Measurements from ENCODE around the gene CSGALNACT2.

Gene CSGALNACT2

GRCh38 chr10:43211431-43212042 lies 73.3 kb downstream of the CSGALNACT2 start:
- no peaks in the 10 kb centered on the region for H3K27me3 ChIP-seq (ENCODE audit: control insufficient read depth in 1 of 2, insufficient read depth in 2 of 2, low read length in 2 of 2)
- H3K36me3 ChIP-seq (ENCODE audit: control insufficient read depth in 2 of 2, insufficient read depth in 2 of 2, low read length in 2 of 2) = no peaks in the 10 kb centered on the region
- H3K4me3 ChIP-seq (ENCODE audit: low read length in 2 of 2) = no peak overlapping the region
- no peaks in the 10 kb centered on the region for H3K9me3 ChIP-seq (ENCODE audit: control insufficient read depth in 2 of 2, low read length in 2 of 2)
- no peak overlapping the region for H3K9ac ChIP-seq (ENCODE audit: low read length in 2 of 2)
- peaks cover 10% of the 10 kb centered on the region for H3K4me1 ChIP-seq (ENCODE audit: control insufficient read depth, insufficient read depth, low read length)
- H3K27ac ChIP-seq (ENCODE audit: low read length) = no peak overlapping the region

GRCh38 chr10:43212043-43212721 lies 73.9 kb downstream of the CSGALNACT2 start:
- H3K36me3 ChIP-seq (ENCODE audit: control insufficient read depth in 2 of 2, insufficient read depth in 2 of 2, low read length in 2 of 2) = no peaks in the 10 kb centered on the region
- no peak overlapping the region for H3K9ac ChIP-seq (ENCODE audit: low read length in 2 of 2)
- no peak overlapping the region for H3K27ac ChIP-seq (ENCODE audit: low read length)
- no peaks in the 10 kb centered on the region for H3K27me3 ChIP-seq (ENCODE audit: control insufficient read depth in 1 of 2, insufficient read depth in 2 of 2, low read length in 2 of 2)
- no peaks in the 10 kb centered on the region for H3K9me3 ChIP-seq (ENCODE audit: control insufficient read depth in 2 of 2, low read length in 2 of 2)
- H3K4me3 ChIP-seq (ENCODE audit: low read length in 2 of 2) = no peak overlapping the region
- peaks cover 10% of the 10 kb centered on the region for H3K4me1 ChIP-seq (ENCODE audit: control insufficient read depth, insufficient read depth, low read length)

- no peaks in the 10 kb centered on the region for H3K27me3 ChIP-seq (ENCODE audit: control insufficient read depth in 1 of 2, insufficient read depth in 2 of 2, low read length in 2 of 2)
Measured at GRCh38 chr10:43214071-43214955, 76.1 kb downstream of the CSGALNACT2 start.

GRCh38 chr10:43214956-43215561 lies 76.8 kb downstream of the CSGALNACT2 start:
- Histone ChIP-seq H3K9ac (ENCODE audit: low read length in 2 of 2) (no peak overlapping the region), H3K4me1 (ENCODE audit: control insufficient read depth, insufficient read depth, low read length) (peaks cover 10% of the 10 kb centered on the region), H3K36me3 (ENCODE audit: control insufficient read depth in 2 of 2, insufficient read depth in 2 of 2, low read length in 2 of 2) (no peaks in the 10 kb centered on the region), H3K27ac (ENCODE audit: low read length) (no peak overlapping the region), H3K4me3 (ENCODE audit: low read length in 2 of 2) (no peak overlapping the region), H3K27me3 (ENCODE audit: control insufficient read depth in 1 of 2, insufficient read depth in 2 of 2, low read length in 2 of 2) (peaks cover 0 to 2% of the 10 kb centered on the region in 2 donors), H3K9me3 (ENCODE audit: control insufficient read depth in 2 of 2, low read length in 2 of 2) (no peaks in the 10 kb centered on the region)

More at GRCh38 chr10:43214071-43214955, 76.1 kb downstream of the CSGALNACT2 start:
- Histone ChIP-seq H3K9me3 (ENCODE audit: control insufficient read depth in 2 of 2, low read length in 2 of 2) (no peaks in the 10 kb centered on the region), H3K36me3 (ENCODE audit: control insufficient read depth in 2 of 2, insufficient read depth in 2 of 2, low read length in 2 of 2) (no peaks in the 10 kb centered on the region), H3K4me1 (ENCODE audit: control insufficient read depth, insufficient read depth, low read length) (peaks cover 10% of the 10 kb centered on the region), H3K4me3 (ENCODE audit: low read length in 2 of 2) (no peak overlapping the region), H3K27ac (ENCODE audit: low read length) (no peak overlapping the region), H3K9ac (ENCODE audit: low read length in 2 of 2) (no peak overlapping the region)

- Histone ChIP-seq H3K9ac (ENCODE audit: low read length in 2 of 2) (no peak overlapping the region), H3K36me3 (ENCODE audit: control insufficient read depth in 2 of 2, insufficient read depth in 2 of 2, low read length in 2 of 2) (no peaks in the 10 kb centered on the region), H3K27ac (ENCODE audit: low read length) (no peak overlapping the region), H3K27me3 (ENCODE audit: control insufficient read depth in 1 of 2, insufficient read depth in 2 of 2, low read length in 2 of 2) (peaks cover 0 to 2% of the 10 kb centered on the region in 2 donors), H3K9me3 (ENCODE audit: control insufficient read depth in 2 of 2, low read length in 2 of 2) (no peaks in the 10 kb centered on the region), H3K4me3 (ENCODE audit: low read length in 2 of 2) (no peak overlapping the region), H3K4me1 (ENCODE audit: control insufficient read depth, insufficient read depth, low read length) (peaks cover 10% of the 10 kb centered on the region)
Measured at GRCh38 chr10:43215758-43216455, 77.7 kb downstream of the CSGALNACT2 start.

- no peak overlapping the region for H3K4me3 ChIP-seq (ENCODE audit: low read length in 2 of 2)
- no peaks in the 10 kb centered on the region for H3K9me3 ChIP-seq (ENCODE audit: control insufficient read depth in 2 of 2, low read length in 2 of 2)
- H3K36me3 ChIP-seq (ENCODE audit: control insufficient read depth in 2 of 2, insufficient read depth in 2 of 2, low read length in 2 of 2) = no peaks in the 10 kb centered on the region
- peaks cover 4% of the 10 kb centered on the region for H3K4me1 ChIP-seq (ENCODE audit: control insufficient read depth, insufficient read depth, low read length)
- no peak overlapping the region for H3K9ac ChIP-seq (ENCODE audit: low read length in 2 of 2)
- H3K27me3 ChIP-seq (ENCODE audit: control insufficient read depth in 1 of 2, insufficient read depth in 2 of 2, low read length in 2 of 2) = peaks cover 2 to 7% of the 10 kb centered on the region in 2 donors
- H3K27ac ChIP-seq (ENCODE audit: low read length) = no peak overlapping the region
Measured at GRCh38 chr10:43216931-43217562, 78.8 kb downstream of the CSGALNACT2 start.

GRCh38 chr10:43217563-43218205 lies 79.4 kb downstream of the CSGALNACT2 start:
- H3K4me3 ChIP-seq (ENCODE audit: low read length in 2 of 2) = no peak overlapping the region
- no peaks in the 10 kb centered on the region for H3K4me1 ChIP-seq (ENCODE audit: control insufficient read depth, insufficient read depth, low read length)
- H3K36me3 ChIP-seq (ENCODE audit: control insufficient read depth in 2 of 2, insufficient read depth in 2 of 2, low read length in 2 of 2) = no peaks in the 10 kb centered on the region
- no peaks in the 10 kb centered on the region for H3K9me3 ChIP-seq (ENCODE audit: control insufficient read depth in 2 of 2, low read length in 2 of 2)
- no peak overlapping the region for H3K9ac ChIP-seq (ENCODE audit: low read length in 2 of 2)
- H3K27ac ChIP-seq (ENCODE audit: low read length) = no peak overlapping the region
- peaks cover 2 to 7% of the 10 kb centered on the region in 2 donors for H3K27me3 ChIP-seq (ENCODE audit: control insufficient read depth in 1 of 2, insufficient read depth in 2 of 2, low read length in 2 of 2)

GRCh38 chr10:43218206-43218950 lies 80.1 kb downstream of the CSGALNACT2 start:
- no peaks in the 10 kb centered on the region for H3K9me3 ChIP-seq (ENCODE audit: control insufficient read depth in 2 of 2, low read length in 2 of 2)
- no peak overlapping the region for H3K4me3 ChIP-seq (ENCODE audit: low read length in 2 of 2)
- H3K36me3 ChIP-seq (ENCODE audit: control insufficient read depth in 2 of 2, insufficient read depth in 2 of 2, low read length in 2 of 2) = no peaks in the 10 kb centered on the region
- no peak overlapping the region for H3K27ac ChIP-seq (ENCODE audit: low read length)
- peaks cover 2 to 7% of the 10 kb centered on the region in 2 donors for H3K27me3 ChIP-seq (ENCODE audit: control insufficient read depth in 1 of 2, insufficient read depth in 2 of 2, low read length in 2 of 2)
- no peaks in the 10 kb centered on the region for H3K4me1 ChIP-seq (ENCODE audit: control insufficient read depth, insufficient read depth, low read length)
- no peak overlapping the region for H3K9ac ChIP-seq (ENCODE audit: low read length in 2 of 2)
